HG03571 (cell line): ENCODE measurements around the gene RICTOR.
A peak's percentile ranks its signal among the peaks of the same experiment; 100 is the strongest.

Source experiments
- ATAC-seq: cut with Tn5 transposase; IDR thresholded peaks from one replicate; pipeline ENCODE4 v1.9.1; 2021; ENCODE audit not compliant: unreplicated experiment

Gene RICTOR, protein sequence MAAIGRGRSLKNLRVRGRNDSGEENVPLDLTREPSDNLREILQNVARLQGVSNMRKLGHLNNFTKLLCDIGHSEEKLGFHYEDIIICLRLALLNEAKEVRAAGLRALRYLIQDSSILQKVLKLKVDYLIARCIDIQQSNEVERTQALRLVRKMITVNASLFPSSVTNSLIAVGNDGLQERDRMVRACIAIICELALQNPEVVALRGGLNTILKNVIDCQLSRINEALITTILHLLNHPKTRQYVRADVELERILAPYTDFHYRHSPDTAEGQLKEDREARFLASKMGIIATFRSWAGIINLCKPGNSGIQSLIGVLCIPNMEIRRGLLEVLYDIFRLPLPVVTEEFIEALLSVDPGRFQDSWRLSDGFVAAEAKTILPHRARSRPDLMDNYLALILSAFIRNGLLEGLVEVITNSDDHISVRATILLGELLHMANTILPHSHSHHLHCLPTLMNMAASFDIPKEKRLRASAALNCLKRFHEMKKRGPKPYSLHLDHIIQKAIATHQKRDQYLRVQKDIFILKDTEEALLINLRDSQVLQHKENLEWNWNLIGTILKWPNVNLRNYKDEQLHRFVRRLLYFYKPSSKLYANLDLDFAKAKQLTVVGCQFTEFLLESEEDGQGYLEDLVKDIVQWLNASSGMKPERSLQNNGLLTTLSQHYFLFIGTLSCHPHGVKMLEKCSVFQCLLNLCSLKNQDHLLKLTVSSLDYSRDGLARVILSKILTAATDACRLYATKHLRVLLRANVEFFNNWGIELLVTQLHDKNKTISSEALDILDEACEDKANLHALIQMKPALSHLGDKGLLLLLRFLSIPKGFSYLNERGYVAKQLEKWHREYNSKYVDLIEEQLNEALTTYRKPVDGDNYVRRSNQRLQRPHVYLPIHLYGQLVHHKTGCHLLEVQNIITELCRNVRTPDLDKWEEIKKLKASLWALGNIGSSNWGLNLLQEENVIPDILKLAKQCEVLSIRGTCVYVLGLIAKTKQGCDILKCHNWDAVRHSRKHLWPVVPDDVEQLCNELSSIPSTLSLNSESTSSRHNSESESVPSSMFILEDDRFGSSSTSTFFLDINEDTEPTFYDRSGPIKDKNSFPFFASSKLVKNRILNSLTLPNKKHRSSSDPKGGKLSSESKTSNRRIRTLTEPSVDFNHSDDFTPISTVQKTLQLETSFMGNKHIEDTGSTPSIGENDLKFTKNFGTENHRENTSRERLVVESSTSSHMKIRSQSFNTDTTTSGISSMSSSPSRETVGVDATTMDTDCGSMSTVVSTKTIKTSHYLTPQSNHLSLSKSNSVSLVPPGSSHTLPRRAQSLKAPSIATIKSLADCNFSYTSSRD (N-terminal part only)

DNA sequence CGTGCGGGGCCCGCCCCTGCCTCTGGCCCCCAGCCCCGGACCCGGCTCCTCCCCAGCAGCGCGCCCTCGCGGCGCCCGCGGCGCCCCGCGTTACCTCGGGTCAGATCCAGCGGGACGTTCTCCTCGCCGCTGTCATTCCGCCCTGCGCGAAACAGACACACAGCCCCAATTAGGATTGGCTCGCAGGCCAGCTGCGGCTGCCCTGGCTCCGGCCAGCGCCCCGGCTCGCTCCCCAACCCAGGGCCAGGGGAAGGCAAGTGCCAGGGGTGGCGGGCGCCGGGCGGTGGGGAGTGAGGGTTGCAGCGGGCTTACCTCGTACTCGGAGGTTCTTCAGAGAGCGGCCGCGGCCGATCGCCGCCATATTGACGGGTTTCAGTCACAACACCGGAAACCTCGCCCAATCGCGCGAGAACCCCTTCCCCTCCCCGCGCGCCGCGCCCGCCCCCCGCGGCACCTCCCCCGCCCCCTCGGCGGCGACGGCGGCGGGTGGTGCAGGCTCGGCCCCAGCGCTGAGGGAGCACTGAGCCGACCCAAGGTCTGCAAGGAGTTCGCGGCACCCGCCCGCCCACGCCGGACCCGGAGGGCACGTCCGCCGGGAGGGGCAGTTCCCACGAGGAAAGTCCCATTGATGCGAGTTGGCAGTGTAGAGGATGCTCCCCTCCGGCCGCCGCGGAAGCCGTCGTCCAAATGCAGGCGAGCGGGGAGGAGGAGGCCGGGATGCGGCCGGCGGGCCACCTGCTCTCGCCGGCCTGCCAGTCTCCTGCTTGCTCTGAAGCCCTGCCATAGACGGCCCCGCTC is at the start of gene RICTOR:
TSS of gene RICTOR (minus strand) at position 383 of the 798 bp plus-strand sequence. CDS start at position 361, 22 bp downstream.
- ATAC-seq = peak; percentile 63

DNA sequence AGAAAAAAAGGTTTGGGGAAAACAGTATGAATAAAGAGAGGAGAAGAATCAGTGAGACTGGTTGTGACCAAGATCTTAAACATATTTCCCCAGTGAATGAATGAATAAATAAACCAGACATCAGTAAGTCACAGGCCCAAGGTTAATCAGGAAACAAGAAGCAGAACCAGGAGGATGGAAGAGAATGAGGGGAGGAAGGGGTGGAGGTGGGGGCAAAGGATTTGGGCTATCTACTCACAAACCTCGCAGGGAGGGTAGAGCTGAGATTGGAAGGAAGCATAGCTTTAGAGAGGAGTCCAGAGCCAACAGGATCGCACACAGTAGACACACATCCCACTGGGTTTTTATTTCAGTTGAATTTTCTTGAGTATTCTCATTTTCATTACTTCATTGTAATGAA is 47.7 kb upstream of the RICTOR start:
- ATAC-seq = no peak

GRCh38 chr5:39121315-39121714 is 47.1 kb upstream of the RICTOR start:
- ATAC-seq = no peak

DNA sequence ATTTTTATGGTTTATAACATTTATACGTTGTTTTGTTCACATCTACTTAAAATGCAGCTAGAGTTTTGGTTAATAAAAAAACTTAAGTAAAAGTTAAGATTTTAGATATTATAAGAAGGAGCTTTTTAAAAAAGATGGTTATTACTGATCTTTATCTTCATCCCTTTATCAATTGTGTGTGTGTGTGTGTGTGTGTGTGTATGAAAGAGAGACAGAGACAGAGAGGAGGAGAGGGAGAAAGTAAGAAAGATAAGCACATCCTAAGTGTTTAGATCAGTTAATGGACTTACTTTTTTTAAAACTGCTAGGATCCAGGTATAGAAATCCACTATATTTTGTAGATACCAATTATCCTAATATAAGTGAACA is 45.8 kb upstream of the RICTOR start:
- ATAC-seq = no peak

DNA sequence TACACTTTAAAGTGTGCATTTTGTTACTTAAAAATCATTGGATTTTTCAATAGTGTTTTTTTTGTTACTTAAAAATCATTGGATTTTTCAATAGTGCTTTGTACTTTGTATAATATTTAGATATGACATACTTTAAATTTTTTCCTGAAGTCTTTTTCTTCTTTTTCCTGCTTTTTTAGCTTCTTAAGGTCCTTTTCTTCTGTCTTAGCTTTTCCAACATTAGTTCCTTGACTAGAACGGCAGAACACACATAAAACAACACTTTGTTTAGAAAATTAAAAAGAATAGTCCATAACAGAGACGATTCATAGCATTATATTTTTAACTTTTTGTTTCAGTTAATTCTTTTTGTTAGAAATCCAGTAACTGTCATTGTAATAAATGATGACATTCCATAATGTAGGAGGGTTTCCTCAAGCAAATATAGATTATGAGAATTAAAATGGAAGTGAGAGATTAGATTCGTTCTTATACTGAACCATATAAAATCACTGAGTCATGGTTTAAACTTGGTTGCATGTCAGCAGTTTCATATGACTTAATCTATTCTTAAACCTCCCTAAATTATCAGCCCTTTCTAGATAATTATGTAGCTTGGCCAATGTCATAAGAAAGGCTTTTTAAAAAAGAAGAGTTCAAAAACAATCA is 45.3 kb upstream of the RICTOR start:
- ATAC-seq = no peak

GRCh38 chr5:39118638-39119037 is 44.4 kb upstream of the RICTOR start:
- ATAC-seq = no peak

DNA sequence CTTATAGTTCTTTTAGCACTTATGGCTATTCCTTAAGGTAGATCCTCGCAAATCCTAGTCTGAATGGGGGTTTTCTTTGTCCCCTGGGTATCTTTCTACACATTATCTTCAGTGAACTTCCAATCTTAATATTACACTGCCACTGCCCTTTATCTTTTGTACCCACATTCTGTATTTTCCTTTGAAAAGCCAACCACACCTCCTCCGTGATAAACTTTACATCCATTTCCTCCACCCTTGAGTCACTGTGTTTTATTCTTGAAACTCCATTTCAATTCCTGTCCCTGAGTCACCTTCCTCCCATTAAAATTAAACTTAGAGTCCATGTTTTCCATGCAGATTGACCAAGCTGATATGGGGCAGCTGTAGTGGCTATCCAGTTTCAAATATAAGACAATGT is 43.2 kb upstream of the RICTOR start:
- no peak for ATAC-seq

DNA sequence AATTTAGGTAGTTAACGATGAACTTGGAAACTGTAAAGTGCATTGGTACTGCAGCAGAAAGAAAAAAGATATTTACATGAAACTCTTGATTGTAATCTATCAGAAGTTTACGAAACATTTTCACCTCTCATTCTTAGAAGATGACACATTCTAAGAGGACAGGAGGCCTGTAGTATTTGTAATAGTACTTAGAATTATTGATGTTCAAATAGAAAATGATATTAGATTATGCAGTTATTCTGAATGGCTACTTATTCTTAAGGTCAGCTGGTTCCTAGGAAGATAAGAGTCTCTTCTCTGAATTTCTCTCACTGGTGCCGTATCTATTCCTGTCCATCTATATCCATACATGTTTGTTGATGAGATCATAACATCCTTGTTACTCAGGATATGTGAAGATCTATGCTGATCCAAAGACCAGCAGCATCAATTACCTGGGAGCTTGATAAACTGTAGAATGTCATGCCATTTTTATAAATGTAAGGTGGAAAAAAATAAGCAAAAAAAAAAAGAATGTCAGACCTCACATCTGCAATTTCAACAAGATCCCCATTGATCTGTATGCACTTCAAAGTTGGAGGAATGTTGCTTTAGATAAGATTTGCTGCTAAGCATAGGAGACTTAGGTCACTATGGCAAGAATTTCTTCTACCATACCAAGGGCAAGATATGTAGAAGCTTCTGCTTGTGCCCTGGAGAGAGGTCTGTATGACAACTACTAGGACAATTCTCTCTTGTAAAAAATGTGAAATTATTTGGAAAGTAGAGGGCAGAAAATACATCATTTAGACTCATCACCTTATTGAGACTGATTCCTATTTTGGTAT is 42.4 kb upstream of the RICTOR start:
- no peak for ATAC-seq

- ATAC-seq = no peak
Observed at GRCh38 chr5:39115644-39116343, 41.6 kb upstream of the RICTOR start.

- ATAC-seq = no peak
Observed at GRCh38 chr5:39114155-39114554, 40.0 kb upstream of the RICTOR start.

DNA sequence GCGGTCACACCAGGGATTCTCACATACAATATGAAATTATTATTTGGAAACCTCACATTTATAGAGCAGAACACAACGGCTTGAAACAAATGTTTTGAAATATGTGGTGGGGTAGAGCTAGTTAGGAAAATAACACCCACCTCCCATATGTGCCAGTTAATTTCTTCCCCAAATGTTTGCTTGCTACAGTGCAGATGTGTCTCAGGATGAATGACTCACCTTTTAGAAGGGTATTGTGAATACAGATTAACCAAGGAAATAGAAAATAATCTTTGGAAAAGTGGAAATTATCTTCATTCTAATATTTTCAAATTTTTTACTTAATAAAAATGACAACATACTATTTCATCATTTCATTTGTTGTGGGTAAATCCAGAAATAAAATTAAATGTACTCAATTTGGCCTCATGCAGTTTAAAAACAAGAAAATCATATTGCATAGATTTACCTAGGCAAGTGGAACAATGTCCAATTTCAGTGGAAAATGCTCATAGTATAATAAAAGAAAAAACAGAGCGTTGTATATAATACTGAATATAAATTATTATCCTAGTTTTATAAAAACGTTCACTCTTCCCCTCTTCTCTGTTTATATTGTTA is 39.3 kb upstream of the RICTOR start:
- no peak for ATAC-seq

DNA sequence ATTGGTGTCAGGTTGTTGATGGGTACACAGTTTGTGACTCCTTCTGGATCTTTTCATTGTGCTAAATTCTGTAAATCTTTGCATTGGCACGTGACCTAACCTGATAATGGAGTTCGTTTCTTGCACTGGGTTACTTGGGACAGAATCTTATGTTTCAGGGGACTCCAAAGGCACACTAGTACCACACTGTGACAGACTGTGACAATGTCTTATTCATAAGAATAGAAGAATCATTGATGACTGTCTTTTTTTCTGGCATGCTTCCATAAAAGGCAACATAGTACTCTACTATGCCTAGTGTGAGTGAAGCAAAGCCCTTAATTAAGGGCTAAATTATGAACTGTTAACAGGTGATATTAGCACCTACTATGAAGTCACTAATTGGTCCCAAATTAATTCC is 35.4 kb upstream of the RICTOR start:
- ATAC-seq = no peak

GRCh38 chr5:39108987-39109386 is 34.8 kb upstream of the RICTOR start:
- ATAC-seq = no peak

DNA sequence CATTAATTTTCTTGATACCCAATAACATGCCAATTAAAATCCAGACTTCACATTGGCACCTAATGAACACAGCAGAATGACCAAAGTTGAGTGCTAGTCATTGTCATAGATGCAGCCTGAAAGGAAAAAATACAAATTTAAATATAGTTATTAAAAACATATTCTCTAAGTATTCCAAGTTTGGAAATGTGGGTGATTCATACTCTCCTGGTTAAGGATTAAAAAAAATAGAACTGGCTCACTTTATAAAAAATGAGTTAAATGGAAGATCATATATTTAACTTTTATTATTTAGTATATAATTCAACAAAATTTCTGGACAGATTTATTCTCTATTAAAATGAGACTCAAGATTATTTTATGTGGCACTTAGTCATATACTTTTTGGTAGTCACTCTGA is 33.2 kb upstream of the RICTOR start:
- no peak for ATAC-seq

DNA sequence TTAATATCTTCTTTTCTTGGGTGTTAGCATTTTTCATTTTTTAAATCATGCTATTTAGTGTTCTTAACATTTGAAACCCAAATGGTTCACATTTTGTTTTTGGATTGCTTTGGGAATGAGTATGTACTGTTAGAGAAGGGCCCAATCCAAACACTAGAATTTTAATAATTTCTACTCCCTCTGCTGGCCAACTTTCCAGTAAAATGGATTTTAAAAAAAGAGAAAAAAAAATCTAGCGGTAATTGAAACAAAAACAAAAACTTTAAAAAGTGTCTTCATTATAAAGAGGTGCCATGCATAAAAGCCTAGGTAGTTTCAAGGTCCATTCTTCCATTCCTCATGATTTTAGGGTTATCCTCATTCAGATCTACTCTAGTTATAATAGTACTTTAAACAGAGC is 32.1 kb upstream of the RICTOR start:
- ATAC-seq = no peak

GRCh38 chr5:39104221-39104620 is 30.0 kb upstream of the RICTOR start:
- no peak for ATAC-seq

- ATAC-seq = no peak
Observed at GRCh38 chr5:39102684-39103155, 28.5 kb upstream of the RICTOR start.

DNA sequence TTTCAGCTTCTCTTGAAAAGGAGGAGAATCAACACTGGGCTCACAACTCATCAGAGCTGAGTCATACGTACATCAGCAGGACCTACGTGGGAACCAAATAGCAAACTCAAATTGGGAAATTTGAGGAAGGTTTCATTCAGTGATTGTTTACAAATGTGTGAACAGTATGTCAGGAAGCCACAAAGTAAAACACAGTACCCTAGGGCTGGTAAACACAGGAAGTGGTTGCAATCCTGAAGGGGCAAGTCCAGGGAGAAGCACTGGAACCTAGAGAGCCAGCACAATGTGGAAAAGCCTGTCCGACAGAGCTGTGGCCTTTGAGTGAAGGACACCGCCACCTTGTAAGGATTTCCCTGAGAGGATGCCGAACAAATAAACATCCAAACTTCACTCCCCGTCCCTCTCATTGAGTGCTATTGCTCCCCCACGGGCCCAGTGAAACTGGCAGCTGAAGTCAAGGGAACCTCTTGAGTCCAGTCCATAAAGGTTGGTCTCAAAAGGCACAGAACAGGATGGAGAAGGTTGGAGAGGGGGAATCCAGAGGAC is 26.7 kb upstream of the RICTOR start:
- no peak for ATAC-seq
